ENCODE data around the gene PALLD. TPM values are rescaled to one million over a fixed set of nuclear protein-coding genes. Genes with fewer than 3 reads are reported as not detected.

Gene PALLD
- total RNA-seq, 1 donor from 2014 or later: 69.2 TPM

- no peak for TF ChIP-seq CTCF (IDR thresholded peaks at IDR 0.05; ENCODE audit: insufficient read depth, low read length, severe bottlenecking)
- H3K36me3 ChIP-seq (ENCODE audit: control insufficient read depth, insufficient read depth, low read length): peaks cover 13% of the 10 kb centered on the region
- no peaks in the 10 kb centered on the region for H3K27me3 ChIP-seq (ENCODE audit: control insufficient read depth, insufficient read depth, low read length)
- FAIRE-seq: no peak
- no peak overlapping the region for H3K4me3 ChIP-seq (ENCODE audit: low read depth, low read length)
- DNase-seq (ENCODE audit: low read depth): peak; percentile 43
Observed at GRCh38 chr4:168886351-168886750, 389.5 kb downstream of the PALLD start.

- Histone ChIP-seq H3K36me3 (ENCODE audit: control insufficient read depth, insufficient read depth, low read length) (peaks cover 14% of the 10 kb centered on the region), H3K4me3 (ENCODE audit: low read depth, low read length) (no peak overlapping the region), H3K27me3 (ENCODE audit: control insufficient read depth, insufficient read depth, low read length) (no peaks in the 10 kb centered on the region)
- no peak for DNase-seq (ENCODE audit: low read depth)
- FAIRE-seq: no peak
- no peak for TF ChIP-seq CTCF (IDR thresholded peaks at IDR 0.05; ENCODE audit: insufficient read depth, low read length, severe bottlenecking)
Observed at GRCh38 chr4:168887809-168888208, 391.0 kb downstream of the PALLD start.

- TF ChIP-seq CTCF (IDR thresholded peaks at IDR 0.05; ENCODE audit: insufficient read depth, low read length, severe bottlenecking): no peak
- no peak overlapping the region for H3K4me3 ChIP-seq (ENCODE audit: low read depth, low read length)
- peaks cover 17% of the 10 kb centered on the region for H3K36me3 ChIP-seq (ENCODE audit: control insufficient read depth, insufficient read depth, low read length)
- no peak for DNase-seq (ENCODE audit: low read depth)
- FAIRE-seq: no peak
- no peaks in the 10 kb centered on the region for H3K27me3 ChIP-seq (ENCODE audit: control insufficient read depth, insufficient read depth, low read length)
Observed at GRCh38 chr4:168888715-168889215, 391.9 kb downstream of the PALLD start.

- no peak for FAIRE-seq
- no peak overlapping the region for H3K4me3 ChIP-seq (ENCODE audit: low read depth, low read length)
- no peak for TF ChIP-seq CTCF (IDR thresholded peaks at IDR 0.05; ENCODE audit: insufficient read depth, low read length, severe bottlenecking)
- peaks cover 22% of the 10 kb centered on the region for H3K36me3 ChIP-seq (ENCODE audit: control insufficient read depth, insufficient read depth, low read length)
- H3K27me3 ChIP-seq (ENCODE audit: control insufficient read depth, insufficient read depth, low read length): no peaks in the 10 kb centered on the region
- DNase-seq (ENCODE audit: low read depth): no peak
Observed at GRCh38 chr4:168891086-168891485, 394.2 kb downstream of the PALLD start.

- FAIRE-seq: no peak
- Histone ChIP-seq H3K36me3 (ENCODE audit: control insufficient read depth, insufficient read depth, low read length) (peaks cover 22% of the 10 kb centered on the region), H3K27me3 (ENCODE audit: control insufficient read depth, insufficient read depth, low read length) (no peaks in the 10 kb centered on the region), H3K4me3 (ENCODE audit: low read depth, low read length) (no peak overlapping the region)
- no peak for DNase-seq (ENCODE audit: low read depth)
- no peak for TF ChIP-seq CTCF (IDR thresholded peaks at IDR 0.05; ENCODE audit: insufficient read depth, low read length, severe bottlenecking)
Observed at GRCh38 chr4:168891688-168892087, 394.8 kb downstream of the PALLD start.

- no peaks in the 10 kb centered on the region for H3K27me3 ChIP-seq (ENCODE audit: control insufficient read depth, insufficient read depth, low read length)
- no peak for DNase-seq (ENCODE audit: low read depth)
- no peak for TF ChIP-seq CTCF (IDR thresholded peaks at IDR 0.05; ENCODE audit: insufficient read depth, low read length, severe bottlenecking)
- no peak for FAIRE-seq
- peaks cover 22% of the 10 kb centered on the region for H3K36me3 ChIP-seq (ENCODE audit: control insufficient read depth, insufficient read depth, low read length)
- no peak overlapping the region for H3K4me3 ChIP-seq (ENCODE audit: low read depth, low read length)
Observed at GRCh38 chr4:168892475-168892874, 395.6 kb downstream of the PALLD start.
